GM21825 (cell line): ENCODE data around the gene PLEKHA5.

ENCODE experiments used
- ATAC-seq: cut with Tn5 transposase; IDR thresholded peaks from one replicate; pipeline ENCODE4 v1.9.1; 2021; ENCODE audit warnings: mild to moderate bottlenecking, moderate library complexity; ENCODE audit not compliant: unreplicated experiment

PLEKHA5 gene

GRCh38 chr12:19129122-19129485 is 429 bp upstream of the PLEKHA5 start:
- ATAC-seq = no peak

- ATAC-seq = no peak
Measured at GRCh38 chr12:19130224-19131024, 891 bp downstream of the PLEKHA5 start.

- no peak for ATAC-seq
Measured at GRCh38 chr12:19131025-19131444, 1.5 kb downstream of the PLEKHA5 start.

- no peak for ATAC-seq
Measured at GRCh38 chr12:19138551-19138950, 9.0 kb downstream of the PLEKHA5 start.

GRCh38 chr12:19138956-19139355 is 9.4 kb downstream of the PLEKHA5 start:
- ATAC-seq = no peak

GRCh38 chr12:19139615-19140194 is 10.2 kb downstream of the PLEKHA5 start:
- ATAC-seq = no peak

GRCh38 chr12:19140381-19141236 is 11.1 kb downstream of the PLEKHA5 start:
- ATAC-seq = no peak

GRCh38 chr12:19142499-19142898 is 13.0 kb downstream of the PLEKHA5 start:
- no peak for ATAC-seq

- no peak for ATAC-seq
Measured at GRCh38 chr12:19144287-19144686, 14.8 kb downstream of the PLEKHA5 start.

- no peak for ATAC-seq
Measured at GRCh38 chr12:19144985-19145384, 15.5 kb downstream of the PLEKHA5 start.

GRCh38 chr12:19148860-19149259 is 19.3 kb downstream of the PLEKHA5 start:
- ATAC-seq = no peak

GRCh38 chr12:19150273-19150900 is 20.9 kb downstream of the PLEKHA5 start:
- ATAC-seq = no peak

- ATAC-seq = no peak
Measured at GRCh38 chr12:19151298-19151697, 21.8 kb downstream of the PLEKHA5 start.

- no peak for ATAC-seq
Measured at GRCh38 chr12:19153396-19153795, 23.9 kb downstream of the PLEKHA5 start.

GRCh38 chr12:19154686-19155085 is 25.2 kb downstream of the PLEKHA5 start:
- ATAC-seq = no peak

- no peak for ATAC-seq
Measured at GRCh38 chr12:19155981-19156734, 26.6 kb downstream of the PLEKHA5 start.

- ATAC-seq = no peak
Measured at GRCh38 chr12:19158923-19159322, 29.4 kb downstream of the PLEKHA5 start.

- no peak for ATAC-seq
Measured at GRCh38 chr12:19161216-19161615, 31.7 kb downstream of the PLEKHA5 start.

GRCh38 chr12:19165451-19165850 is 35.9 kb downstream of the PLEKHA5 start:
- ATAC-seq = no peak

- ATAC-seq = no peak
Measured at GRCh38 chr12:19166387-19166786, 36.9 kb downstream of the PLEKHA5 start.
